ENCODE data around the gene IGF1.

- no peak for TF ChIP-seq CTCF (IDR thresholded peaks at IDR 0.05)
- TF ChIP-seq POLR2A (IDR thresholded peaks at IDR 0.05), result no peak
These were observed 24.5 kb upstream of the IGF1 start for GRCh38 chr12:102504871-102505270.

Data from adrenal gland (tissue), 5 donors.